ENCODE data around the gene ANO1.

The ANO1 gene

GRCh38 chr11:70099578-70100279 is 21.6 kb downstream of the ANO1 start:
- no peak for DNase-seq

DNA sequence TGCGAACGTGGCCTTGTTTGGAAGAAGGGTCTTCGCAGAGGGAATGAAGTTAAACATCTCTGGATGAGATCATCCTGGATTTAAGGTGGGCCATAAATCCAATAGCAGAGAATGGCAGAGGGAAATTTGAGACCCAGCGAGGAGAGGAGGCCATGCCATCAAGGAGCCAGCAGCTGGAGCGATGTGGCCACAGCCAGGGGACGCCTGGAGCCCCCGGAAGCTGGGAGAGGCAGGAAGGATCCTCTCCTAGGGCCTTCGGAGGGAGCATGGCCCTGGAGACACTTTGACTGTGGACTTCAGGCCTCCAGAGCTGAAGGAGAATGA is 22.1 kb downstream of the ANO1 start:
- DNase-seq = no peak

GRCh38 chr11:70100791-70101190 is 22.7 kb downstream of the ANO1 start:
- DNase-seq = no peak

GRCh38 chr11:70103256-70103975 is 25.3 kb downstream of the ANO1 start:
- DNase-seq = no peak

GRCh38 chr11:70104419-70104818 is 26.3 kb downstream of the ANO1 start:
- DNase-seq = no peak

- no peak for DNase-seq
Observed at GRCh38 chr11:70104961-70105360, 26.8 kb downstream of the ANO1 start.

GRCh38 chr11:70105369-70105754 is 27.2 kb downstream of the ANO1 start:
- no peak for DNase-seq

DNA sequence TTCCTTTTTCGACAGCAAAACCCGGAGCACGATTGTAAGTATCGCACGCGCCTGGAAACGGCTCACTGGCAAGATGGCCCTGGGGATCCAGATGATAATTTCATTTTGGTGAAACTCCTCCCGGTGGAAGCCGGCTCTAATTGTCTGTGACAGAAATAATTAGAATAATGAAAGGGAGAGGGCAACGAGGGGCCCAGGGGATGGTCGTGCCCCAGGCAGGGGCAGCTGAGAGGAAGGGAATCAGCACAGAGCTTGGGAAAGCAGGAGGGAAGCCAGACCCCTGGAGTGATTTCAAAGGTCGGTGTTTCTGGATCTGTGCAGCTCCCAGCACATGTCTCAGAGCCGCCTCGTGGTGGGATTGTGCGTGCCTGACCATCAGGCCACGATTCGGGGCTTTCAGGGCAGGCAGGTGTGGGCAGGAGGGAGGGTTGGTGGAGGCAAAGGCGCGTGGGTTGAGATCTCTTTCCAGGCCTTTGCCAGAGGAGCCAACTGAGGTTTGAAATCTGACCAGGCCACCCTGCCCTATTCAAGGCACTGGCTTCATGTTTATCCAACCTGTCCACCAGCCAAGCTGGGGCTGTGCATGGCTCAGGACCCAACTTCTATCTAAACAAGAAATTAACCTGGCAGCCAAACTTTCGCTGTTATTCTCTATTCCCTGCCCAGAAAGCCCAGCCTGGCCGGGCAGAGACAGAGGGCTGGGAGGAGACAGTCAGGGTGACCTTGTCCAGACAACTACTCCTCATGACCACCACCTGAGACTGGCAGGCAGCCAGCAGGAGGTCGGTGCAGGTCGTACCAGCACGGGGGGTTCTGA is 27.8 kb downstream of the ANO1 start:
- DNase-seq = no peak

GRCh38 chr11:70106757-70107156 is 28.6 kb downstream of the ANO1 start:
- DNase-seq = no peak

- no peak for DNase-seq
Observed at GRCh38 chr11:70107191-70107590, 29.1 kb downstream of the ANO1 start.

DNA sequence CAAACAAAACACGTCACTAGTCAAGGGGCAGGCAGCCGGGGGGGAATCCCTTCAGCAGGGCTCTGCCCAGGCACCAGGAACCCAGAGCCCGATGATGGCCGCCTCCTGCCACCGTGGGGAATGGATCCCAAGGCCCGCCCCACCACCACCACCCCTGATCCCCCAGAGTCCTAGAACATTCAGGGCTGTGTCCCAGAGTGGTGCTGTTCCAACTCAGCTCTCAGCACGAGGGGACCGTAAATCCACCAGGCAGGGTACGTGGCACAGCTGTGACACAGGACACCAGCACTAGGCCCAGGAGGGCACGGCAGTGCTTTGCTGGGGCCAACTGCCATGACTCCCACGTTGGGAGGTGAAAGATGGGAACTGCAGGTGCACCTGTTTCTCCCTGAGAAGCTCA is 29.6 kb downstream of the ANO1 start:
- no peak for DNase-seq

DNA sequence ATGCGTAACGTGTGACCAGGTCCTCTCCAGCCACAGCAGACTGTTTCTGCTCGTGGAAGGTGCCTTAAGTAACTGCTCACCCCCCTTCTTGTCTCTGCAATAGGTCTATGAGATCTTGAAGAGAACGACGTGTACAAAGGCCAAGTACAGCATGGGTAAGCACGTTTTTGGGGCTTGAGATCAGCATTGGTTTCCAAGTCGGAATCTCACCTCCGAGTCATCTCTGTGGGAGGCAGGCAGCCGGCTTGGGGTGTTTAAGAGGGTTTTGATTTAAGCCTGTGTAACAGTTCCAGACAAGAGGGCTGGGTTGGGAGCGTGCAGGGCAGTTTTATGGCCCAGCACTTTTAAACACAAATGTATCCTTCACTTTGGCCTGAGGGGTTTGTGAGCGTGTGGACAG is 30.1 kb downstream of the ANO1 start:
- no peak for DNase-seq

DNA sequence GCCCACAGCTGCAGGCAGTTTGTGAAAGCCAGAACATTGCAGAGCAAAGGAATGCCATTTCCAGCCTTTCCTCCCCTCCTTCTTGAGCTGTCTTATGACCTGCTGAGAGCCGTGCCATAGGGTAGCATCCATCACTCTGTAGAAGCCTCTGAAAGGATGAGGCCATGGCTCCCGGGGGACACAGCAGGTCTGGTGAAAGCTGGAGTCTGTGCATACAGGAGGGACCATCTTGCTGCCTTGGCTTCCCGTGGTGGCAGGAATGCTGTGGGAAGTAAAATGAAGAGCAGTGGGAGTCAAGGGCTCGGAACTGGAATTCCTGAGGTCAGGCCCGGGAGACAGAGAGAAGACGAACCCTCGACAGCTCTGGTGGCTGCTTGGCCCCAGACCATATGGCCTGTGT is 30.9 kb downstream of the ANO1 start:
- no peak for DNase-seq

- DNase-seq = no peak
Observed at GRCh38 chr11:70109903-70110302, 31.8 kb downstream of the ANO1 start.

DNA sequence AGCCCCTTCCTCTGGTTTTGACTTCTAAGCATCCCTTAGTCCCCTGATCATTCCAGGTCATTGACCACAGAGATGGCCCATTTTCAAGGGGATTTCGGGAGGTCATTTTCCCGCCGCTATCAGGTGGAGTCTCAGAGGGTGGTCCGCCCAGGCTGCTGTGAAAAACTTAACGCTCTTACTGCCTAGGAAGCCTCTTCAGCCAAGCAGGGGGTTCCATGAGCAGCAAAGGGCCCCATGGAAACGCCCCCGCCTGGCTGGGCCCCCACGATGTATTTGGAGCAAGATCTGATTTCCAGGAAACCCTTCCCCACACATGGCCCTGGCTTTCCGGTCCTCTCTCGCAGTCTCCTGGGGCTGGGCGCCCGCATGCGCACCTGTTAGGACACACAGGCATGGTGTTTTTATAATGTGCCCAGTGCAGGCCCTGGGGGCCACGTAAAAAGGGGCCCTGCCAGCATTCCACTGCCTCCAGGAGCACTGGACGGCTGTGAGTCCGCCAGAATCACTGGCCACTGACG is 32.5 kb downstream of the ANO1 start:
- no peak for DNase-seq

- no peak for DNase-seq
Observed at GRCh38 chr11:70111269-70112016, 33.3 kb downstream of the ANO1 start.

DNA sequence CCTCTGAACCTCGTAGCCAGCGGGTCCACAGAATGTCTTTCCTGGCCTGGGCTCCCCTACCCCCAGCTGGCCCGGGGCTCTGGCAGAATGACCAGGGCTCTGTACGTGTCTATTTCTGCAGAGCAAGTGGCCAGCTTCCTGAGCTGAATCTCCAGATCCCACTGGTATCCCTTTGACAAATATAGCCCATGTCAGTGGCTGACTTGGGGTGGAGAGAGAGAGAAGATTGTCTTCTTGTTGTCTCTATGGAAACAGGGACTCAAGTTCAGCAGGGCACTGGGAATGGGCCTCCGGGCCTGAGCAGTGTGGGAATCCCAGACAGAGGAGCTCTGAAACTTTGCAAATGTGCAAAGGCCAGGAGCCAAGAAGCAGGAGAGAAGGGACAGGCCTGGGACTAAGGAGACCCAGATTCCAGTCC is 33.9 kb downstream of the ANO1 start:
- DNase-seq = no peak

DNA sequence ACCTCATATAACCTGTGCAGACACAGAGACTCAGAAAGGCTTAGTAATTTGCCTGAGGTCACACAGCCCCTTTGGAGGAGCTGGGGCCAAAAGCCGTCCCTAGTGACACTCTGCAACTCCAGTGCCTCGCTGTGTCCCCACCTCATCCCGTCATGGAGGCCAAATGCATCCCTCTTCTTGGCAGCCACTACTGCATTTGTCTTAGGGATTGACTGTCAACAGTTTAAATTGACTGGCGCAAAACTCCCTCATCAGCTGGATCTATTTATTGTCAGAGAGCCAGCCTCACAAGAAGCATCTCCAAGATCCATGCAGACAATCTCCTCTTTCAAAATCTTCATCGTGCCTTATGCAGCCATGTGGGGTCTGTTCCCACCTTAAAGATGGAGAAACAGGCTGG is 35.7 kb downstream of the ANO1 start:
- DNase-seq = no peak

DNA sequence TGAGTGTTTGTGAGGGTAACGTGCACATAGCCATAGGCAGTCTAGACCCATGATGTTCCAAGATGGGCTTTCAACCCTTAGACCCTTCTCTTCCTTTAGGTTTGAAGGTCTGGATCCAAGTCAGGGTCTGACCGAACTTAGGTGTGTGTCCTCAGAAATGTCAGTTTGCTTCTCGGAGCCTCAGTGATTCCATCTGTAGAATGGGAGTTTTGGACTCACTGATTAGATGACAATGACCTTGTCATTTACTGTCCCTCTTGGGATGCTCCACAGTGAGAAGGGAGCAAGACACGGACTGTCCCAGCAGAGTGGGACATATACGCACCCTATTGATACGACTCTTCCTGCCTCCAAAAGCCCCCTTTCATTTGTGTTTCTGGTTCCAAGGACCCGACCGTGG is 37.7 kb downstream of the ANO1 start:
- no peak for DNase-seq

- DNase-seq = no peak
Observed at GRCh38 chr11:70116386-70117065, 38.4 kb downstream of the ANO1 start.

DNA sequence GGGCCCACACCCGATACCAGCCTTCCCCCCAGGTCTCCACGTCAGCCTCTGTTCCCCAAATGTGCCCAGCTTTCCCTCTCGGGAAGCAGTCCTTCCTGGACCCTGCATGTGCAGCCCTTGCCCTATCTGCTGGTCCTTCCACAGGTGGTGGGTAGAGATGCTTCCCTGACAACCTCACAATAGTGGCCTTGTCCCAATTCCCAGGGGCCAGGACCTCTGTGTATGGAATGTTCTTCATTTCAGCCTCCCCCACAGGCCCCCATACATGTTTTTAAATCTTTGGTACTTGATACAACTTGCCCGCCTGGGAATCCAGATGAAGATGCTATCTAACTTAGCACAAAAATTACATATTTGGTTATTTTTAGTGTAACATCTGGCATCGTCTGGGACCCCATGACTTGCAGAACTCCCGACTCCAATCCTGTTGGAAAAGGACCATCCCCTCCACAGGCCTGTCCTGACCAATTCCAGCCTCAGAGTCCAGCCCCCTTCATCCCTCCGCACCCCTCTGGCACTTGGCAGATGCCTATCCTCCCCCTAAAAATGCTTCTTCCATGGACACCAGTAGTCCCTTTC is 39.5 kb downstream of the ANO1 start:
- no peak for DNase-seq

DNA sequence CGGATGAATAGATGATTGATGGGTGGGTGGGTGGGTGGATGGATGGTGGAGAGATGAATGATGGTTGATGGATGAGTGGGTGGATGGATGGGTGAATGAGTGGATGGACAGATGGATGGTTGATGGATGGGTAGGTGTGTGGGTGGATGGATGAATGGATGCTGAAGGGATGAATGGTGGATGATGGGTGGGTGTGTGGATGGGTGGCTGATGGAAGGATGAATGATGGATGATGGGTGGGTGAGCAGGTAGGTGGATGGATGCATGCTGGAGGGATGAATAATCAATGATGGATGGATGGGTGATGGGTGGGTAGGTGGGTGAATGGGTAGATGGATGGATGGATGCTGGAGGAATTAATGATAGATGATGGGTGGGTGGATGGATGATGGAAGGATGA is 40.5 kb downstream of the ANO1 start:
- no peak for DNase-seq

All from cortex of kidney (tissue), 1 donor.